ENCODE results near the gene KIF18A. TPM values are rescaled to one million over a fixed set of nuclear protein-coding genes. Genes with fewer than 3 reads are reported as not detected.

Gene KIF18A
- total and polyA plus RNA-seq, 9 of the 15 experiments (the other 6 are each of a cell fraction or from before 2014, with no cell fraction given) = 15.1 to 36.1 (median 24.3) TPM

GRCh38 chr11:28110108-28110820, 2.3 kb upstream of the KIF18A start (continued):
- TF ChIP-seq KLF13 (tag; IDR thresholded peaks at IDR 0.05; ENCODE audit: borderline replicate concordance, low read depth) (peak; percentile 45; the same call in 1 of the 2 replicates), EWSR1 (IDR thresholded peaks at IDR 0.05; ENCODE audit: borderline replicate concordance, low read depth, partially characterized antibody) (no peak), SPI1 (IDR thresholded peaks at IDR 0.05; ENCODE audit: borderline replicate concordance, low read depth, low read length) (no peak), KDM2B (CRISPR knock-in tag; IDR thresholded peaks at IDR 0.05) (0 out of 2 replicates have a peak, but pooled peaks have one; percentile 15), ZHX1 (conservative IDR thresholded peaks at IDR 0.05; ENCODE audit: low read length) (peak; percentile 65; the same call in 1 of the 2 replicates), RFX1 (IDR thresholded peaks at IDR 0.05) (no peak), ARID3A (IDR thresholded peaks at IDR 0.05; ENCODE audit: borderline replicate concordance, low read depth, low read length) (no peak; the same call in 1 of the 2 replicates), ATF1 (CRISPR knock-in tag; IDR thresholded peaks at IDR 0.05) (no peak), ATF1 (tag; IDR thresholded peaks at IDR 0.05) (peak; percentile 62), ZNF318 (IDR thresholded peaks at IDR 0.05; ENCODE audit: borderline replicate concordance in 1 of 2, low read depth in 1 of 2) (no peak), L3MBTL2 (IDR thresholded peaks at IDR 0.05) (no peak), TAF15 (IDR thresholded peaks at IDR 0.05; ENCODE audit: low read depth, low read length) (no peak), ZNF143 (CRISPR knock-in tag; IDR thresholded peaks at IDR 0.05) (no peak), RBFOX2 (IDR thresholded peaks at IDR 0.05; ENCODE audit: low read depth, low read length) (peak; percentile 79), PCBP2 (IDR thresholded peaks at IDR 0.05; ENCODE audit: low read depth, low read length, poor library complexity, severe bottlenecking) (no peak)

All from K562 (cell line).